Measurements from ENCODE around the gene CD300LF.

DNA sequence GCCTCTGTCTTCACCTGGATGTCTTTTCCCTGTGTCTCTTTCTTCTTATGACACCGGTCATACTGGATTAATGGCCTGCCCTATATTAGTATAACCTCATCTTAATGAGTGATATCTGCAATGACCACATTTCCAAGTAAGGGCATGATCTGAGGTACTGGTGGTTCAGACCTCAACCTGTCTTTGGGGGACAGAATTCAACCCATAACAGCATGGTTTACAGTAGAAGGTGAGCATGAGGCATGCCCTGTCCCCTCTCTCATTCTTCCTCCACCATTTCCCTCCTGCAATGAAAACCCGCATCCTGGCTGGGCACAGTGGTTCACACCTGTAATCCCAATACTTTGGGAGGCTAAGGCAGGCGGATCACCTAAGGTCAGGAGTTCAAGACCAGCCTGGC lies 21.5 kb upstream of the CD300LF start:
- TF ChIP-seq, protein P1, sequence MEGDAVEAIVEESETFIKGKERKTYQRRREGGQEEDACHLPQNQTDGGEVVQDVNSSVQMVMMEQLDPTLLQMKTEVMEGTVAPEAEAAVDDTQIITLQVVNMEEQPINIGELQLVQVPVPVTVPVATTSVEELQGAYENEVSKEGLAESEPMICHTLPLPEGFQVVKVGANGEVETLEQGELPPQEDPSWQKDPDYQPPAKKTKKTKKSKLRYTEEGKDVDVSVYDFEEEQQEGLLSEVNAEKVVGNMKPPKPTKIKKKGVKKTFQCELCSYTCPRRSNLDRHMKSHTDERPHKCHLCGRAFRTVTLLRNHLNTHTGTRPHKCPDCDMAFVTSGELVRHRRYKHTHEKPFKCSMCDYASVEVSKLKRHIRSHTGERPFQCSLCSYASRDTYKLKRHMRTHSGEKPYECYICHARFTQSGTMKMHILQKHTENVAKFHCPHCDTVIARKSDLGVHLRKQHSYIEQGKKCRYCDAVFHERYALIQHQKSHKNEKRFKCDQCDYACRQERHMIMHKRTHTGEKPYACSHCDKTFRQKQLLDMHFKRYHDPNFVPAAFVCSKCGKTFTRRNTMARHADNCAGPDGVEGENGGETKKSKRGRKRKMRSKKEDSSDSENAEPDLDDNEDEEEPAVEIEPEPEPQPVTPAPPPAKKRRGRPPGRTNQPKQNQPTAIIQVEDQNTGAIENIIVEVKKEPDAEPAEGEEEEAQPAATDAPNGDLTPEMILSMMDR (IDR thresholded peaks at IDR 0.05 in 4 of 5, conservative IDR thresholded peaks at IDR 0.05 in 1 of 5), result no peak
- no peak for TF ChIP-seq POLR2A (IDR thresholded peaks at IDR 0.05)

Measured in gastrocnemius medialis (tissue), 4 donors.